Measurements from ENCODE around the gene CAMK2G. TPM values are rescaled to one million over a fixed set of nuclear protein-coding genes. Genes with fewer than 3 reads are reported as not detected.

Gene CAMK2G
- total RNA-seq, 1 donor from 2014 or later = 48.9 TPM

- no peaks in the 10 kb centered on the region for H3K9me3 ChIP-seq
- H3K4me3 ChIP-seq = no peak overlapping the region
- H3K4me1 ChIP-seq = peaks cover 53% of the 10 kb centered on the region
- no peak for DNase-seq (ENCODE audit: extremely low spot score in 2 of 2)
- intact Hi-C loops (cut with DNase I) = no loop called here
- no peaks in the 10 kb centered on the region for H3K27me3 ChIP-seq
- no peak for TF ChIP-seq CTCF (IDR thresholded peaks at IDR 0.05)
- no peak for TF ChIP-seq POLR2A (IDR thresholded peaks at IDR 0.05)
- TF ChIP-seq POLR2AphosphoS5 (IDR thresholded peaks at IDR 0.05; ENCODE audit: insufficient read depth in 1 of 2, low read depth in 1 of 2) = no peak
- peaks cover 0 to 21% of the 10 kb centered on the region in 2 donors for H3K36me3 ChIP-seq
- peak overlapping the region; percentile 58 for H3K27ac ChIP-seq
Measured at GRCh38 chr10:73866621-73867020, 7.7 kb downstream of the CAMK2G start.

GRCh38 chr10:73865459-73866442 lies 8.6 kb downstream of the CAMK2G start:
- Histone ChIP-seq H3K4me1 (peaks cover 50% of the 10 kb centered on the region), H3K27me3 (no peaks in the 10 kb centered on the region), H3K27ac (peak overlapping the region; percentile 58), H3K9me3 (no peaks in the 10 kb centered on the region), H3K4me3 (no peak overlapping the region), H3K36me3 (peaks cover 0 to 25% of the 10 kb centered on the region in 2 donors)
- TF ChIP-seq CTCF (IDR thresholded peaks at IDR 0.05) (no peak), POLR2A (IDR thresholded peaks at IDR 0.05) (no peak), POLR2AphosphoS5 (IDR thresholded peaks at IDR 0.05; ENCODE audit: insufficient read depth in 1 of 2, low read depth in 1 of 2) (no peak)
- intact Hi-C loops (cut with DNase I) = no loop called here
- no peak for DNase-seq (ENCODE audit: extremely low spot score in 2 of 2)

GRCh38 chr10:73865107-73865458 lies 9.3 kb downstream of the CAMK2G start:
- H3K4me1 ChIP-seq = peaks cover 50% of the 10 kb centered on the region
- H3K9me3 ChIP-seq = no peaks in the 10 kb centered on the region
- no peak overlapping the region for H3K4me3 ChIP-seq
- H3K27me3 ChIP-seq = no peaks in the 10 kb centered on the region
- TF ChIP-seq POLR2AphosphoS5 (IDR thresholded peaks at IDR 0.05; ENCODE audit: insufficient read depth in 1 of 2, low read depth in 1 of 2) (no peak), CTCF (IDR thresholded peaks at IDR 0.05) (no peak), POLR2A (IDR thresholded peaks at IDR 0.05) (no peak)
- H3K27ac ChIP-seq = peak overlapping the region; percentile 58
- no peak for DNase-seq (ENCODE audit: extremely low spot score in 2 of 2)
- intact Hi-C loops (cut with DNase I) = no loop called here
- peaks cover 0 to 25% of the 10 kb centered on the region in 2 donors for H3K36me3 ChIP-seq

- no peak for TF ChIP-seq POLR2AphosphoS5 (IDR thresholded peaks at IDR 0.05; ENCODE audit: insufficient read depth in 1 of 2, low read depth in 1 of 2)
- no peak for TF ChIP-seq POLR2A (IDR thresholded peaks at IDR 0.05)
- TF ChIP-seq CTCF (IDR thresholded peaks at IDR 0.05) = no peak
- H3K4me3 ChIP-seq = no peak overlapping the region
- DNase-seq (ENCODE audit: extremely low spot score in 2 of 2) = no peak
- H3K27ac ChIP-seq = no peak overlapping the region
- H3K36me3 ChIP-seq = peaks cover 0 to 32% of the 10 kb centered on the region in 2 donors
- intact Hi-C loops (cut with DNase I) = no loop called here
- no peaks in the 10 kb centered on the region for H3K9me3 ChIP-seq
- peaks cover 54% of the 10 kb centered on the region for H3K4me1 ChIP-seq
- no peaks in the 10 kb centered on the region for H3K27me3 ChIP-seq
Measured at GRCh38 chr10:73864229-73864628, 10.1 kb downstream of the CAMK2G start.

Data from vagina (tissue), 2 donors.